WERI-Rb-1 (cell line): Measurements from ENCODE around the gene XKRX.

Source experiments
- DNase-seq: peaks from one replicate; pipeline ENCODE4 v3.0.0-alpha.2; 2020
- H3K27ac ChIP-seq: fragments of 250-450 bp; sonication (Bioruptor Pico); 2 replicates; pipeline ENCODE4 v1.5.1; 2020; ENCODE audit warnings: mild to moderate bottlenecking, moderate library complexity
- H3K27me3 ChIP-seq: fragments of 250-450 bp; sonication (Bioruptor Pico); 2 replicates; pipeline ENCODE4 v1.5.1; 2021; ENCODE audit warnings: mild to moderate bottlenecking, low read depth, moderate library complexity; ENCODE audit not compliant: insufficient read depth, severe bottlenecking
- H3K36me3 ChIP-seq: fragments of 250-450 bp; sonication (Bioruptor Pico); 2 replicates; pipeline ENCODE4 v1.5.1; 2020; ENCODE audit warnings: mild to moderate bottlenecking, moderate library complexity
- H3K4me3 ChIP-seq: 2 replicates; pipeline ENCODE4 v1.5.1; 2011; ENCODE audit warnings: low read depth, mild to moderate bottlenecking, control low read depth, low read length
- H3K9me3 ChIP-seq: fragments of 250-450 bp; sonication (Bioruptor Pico); 2 replicates; pipeline ENCODE4 v1.5.1; 2021; ENCODE audit warnings: mild to moderate bottlenecking, moderate library complexity; ENCODE audit not compliant: severe bottlenecking
- CTCF ChIP-seq: IDR thresholded peaks from 2 replicates; pipeline ENCODE4 v1.5.1; 2011; ENCODE audit warnings: low read depth, mild to moderate bottlenecking, control low read depth, inconsistent platforms, low read length

The XKRX gene

DNA sequence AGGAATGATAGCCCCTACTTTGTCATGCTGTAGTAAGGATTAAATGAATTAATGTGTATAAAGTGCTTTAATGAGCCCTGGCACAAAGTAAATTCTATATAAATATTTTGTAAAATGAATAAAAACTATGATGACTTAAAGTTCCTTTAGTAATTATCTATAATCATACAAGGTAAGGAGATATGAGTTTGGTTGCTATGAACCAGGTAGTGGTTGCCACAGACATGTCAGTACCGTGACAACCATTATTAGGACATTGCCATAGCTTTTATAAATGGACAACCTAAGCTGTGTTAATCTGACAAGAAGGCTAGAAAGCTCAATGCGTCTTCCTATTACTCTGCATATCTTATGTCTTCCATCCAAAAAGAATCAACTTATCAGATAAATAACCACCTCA is 40.7 kb upstream of the XKRX start, which contains the start of gene ARL13A:
TSS of gene ARL13A (plus strand) at position 301 of the 400 bp plus-strand sequence. CDS start 3,982 bp downstream, outside the sequence.
- no peaks in the 10 kb centered on the region for H3K9me3 ChIP-seq
- no peaks in the 10 kb centered on the region for H3K27me3 ChIP-seq
- no peak for TF ChIP-seq CTCF
- no peak for DNase-seq
- no peak within 1 kb of the TSS for H3K4me3 ChIP-seq
- no peak within 1 kb of the TSS for H3K27ac ChIP-seq
- no peaks in the 10 kb centered on the region for H3K36me3 ChIP-seq

DNA sequence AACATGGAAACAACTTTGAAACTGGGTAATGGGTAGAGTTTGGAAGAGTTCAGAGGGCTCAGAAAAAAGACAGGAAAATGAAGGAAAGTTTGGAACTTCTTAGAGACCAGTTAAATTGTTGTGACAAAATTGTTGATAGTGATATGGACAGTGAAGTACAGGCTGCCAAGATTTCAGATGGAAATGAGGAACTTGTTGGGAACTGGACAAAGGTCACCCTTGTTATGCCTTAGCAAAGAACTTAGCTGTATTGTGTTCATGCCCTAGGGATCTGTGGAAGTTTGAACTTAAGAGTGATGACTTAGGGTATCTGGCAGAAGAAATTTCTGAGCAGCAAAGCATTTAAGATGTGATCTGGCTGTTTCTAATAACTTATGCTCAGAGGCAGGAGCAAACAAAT is 35.6 kb upstream of the XKRX start:
- H3K9me3 ChIP-seq: no peaks in the 10 kb centered on the region
- H3K27ac ChIP-seq: no peak overlapping the region
- TF ChIP-seq CTCF: no peak
- no peak for DNase-seq
- no peaks in the 10 kb centered on the region for H3K36me3 ChIP-seq
- H3K27me3 ChIP-seq: no peaks in the 10 kb centered on the region
- H3K4me3 ChIP-seq: no peak overlapping the region

GRCh38 chrX:100962811-100963210 is 34.1 kb upstream of the XKRX start:
- no peaks in the 10 kb centered on the region for H3K9me3 ChIP-seq
- DNase-seq: no peak
- H3K27ac ChIP-seq: no peak overlapping the region
- no peaks in the 10 kb centered on the region for H3K27me3 ChIP-seq
- no peak for TF ChIP-seq CTCF
- H3K36me3 ChIP-seq: no peaks in the 10 kb centered on the region
- H3K4me3 ChIP-seq: no peak overlapping the region

DNA sequence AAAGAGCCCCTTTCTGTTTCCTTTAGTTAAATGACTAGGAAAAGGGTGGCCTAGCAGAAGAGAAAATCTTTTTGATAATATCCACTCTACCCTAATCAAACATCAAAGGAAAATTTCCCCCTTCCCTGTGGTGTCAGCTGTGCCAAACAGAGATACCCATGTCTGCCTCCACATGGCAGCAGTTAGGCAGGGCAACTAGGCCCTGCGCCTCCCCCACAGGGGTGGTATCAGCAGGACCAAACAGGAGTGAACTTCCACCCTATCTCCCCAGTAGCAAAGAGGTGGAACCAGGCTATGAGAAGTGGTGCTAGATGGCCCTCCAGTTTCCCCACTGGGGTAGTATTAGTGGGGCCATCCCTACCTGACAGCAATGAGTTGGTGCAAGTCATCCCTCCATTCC is 19.8 kb upstream of the XKRX start:
- Histone ChIP-seq H3K36me3 (no peaks in the 10 kb centered on the region), H3K27me3 (no peaks in the 10 kb centered on the region), H3K9me3 (no peaks in the 10 kb centered on the region), H3K4me3 (no peak overlapping the region), H3K27ac (no peak overlapping the region)
- no peak for TF ChIP-seq CTCF
- no peak for DNase-seq

- Histone ChIP-seq H3K9me3 (no peaks in the 10 kb centered on the region), H3K27ac (no peak overlapping the region), H3K27me3 (no peaks in the 10 kb centered on the region), H3K36me3 (no peaks in the 10 kb centered on the region), H3K4me3 (no peak overlapping the region)
- DNase-seq: no peak
- no peak for TF ChIP-seq CTCF
These were observed 17.7 kb upstream of the XKRX start for GRCh38 chrX:100946299-100946927.

DNA sequence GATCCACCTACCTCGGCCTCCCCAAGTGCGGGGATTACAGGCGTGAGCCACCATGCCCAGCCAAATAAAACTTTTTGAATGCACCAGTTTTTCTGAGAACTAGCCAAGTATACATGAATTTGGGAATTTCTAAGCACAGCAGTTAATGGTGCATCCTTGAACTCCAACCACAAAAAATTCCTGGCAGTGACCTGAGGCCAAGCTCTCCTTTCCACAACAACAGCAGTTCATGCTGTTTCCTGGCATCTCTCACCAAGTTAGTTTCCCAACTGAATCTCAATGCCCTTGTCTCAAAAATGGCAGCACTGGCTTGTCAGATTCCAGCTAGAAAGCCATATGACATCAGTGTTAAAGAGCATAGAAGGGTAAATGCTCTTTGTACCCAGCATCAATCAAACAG is 15.9 kb upstream of the XKRX start:
- DNase-seq: no peak
- Histone ChIP-seq H3K27ac (no peak overlapping the region), H3K4me3 (no peak overlapping the region), H3K36me3 (no peaks in the 10 kb centered on the region), H3K9me3 (no peaks in the 10 kb centered on the region), H3K27me3 (peaks cover 3% of the 10 kb centered on the region)
- no peak for TF ChIP-seq CTCF
